Prostate gland (tissue), 2 donors: ENCODE measurements around the gene WDR83.

Source experiments
- POLR2AphosphoS5 ChIP-seq: sonication (generic); formaldehyde crosslinking; IDR thresholded peaks from one replicate; pipeline ENCODE4 v1.6.1; 2017; ENCODE audit warnings: antibody characterized with exemption
- TF ChIP-seq, protein P1 (sequence below), 4 experiments: fragments of 200-600 bp in 2 of 4; fragments of 450-650 bp in 2 of 4; sonication (generic) in 2 of 4; IDR thresholded peaks; 1 replicate in 3 of 4; 2 replicates in 1 of 4; pipeline ENCODE4 v1.5.1; 2016 to 2019; ENCODE audit warnings: antibody characterized with exemption in 4 of 4, mild to moderate bottlenecking in 2 of 4, moderate library complexity in 2 of 4

DNA sequence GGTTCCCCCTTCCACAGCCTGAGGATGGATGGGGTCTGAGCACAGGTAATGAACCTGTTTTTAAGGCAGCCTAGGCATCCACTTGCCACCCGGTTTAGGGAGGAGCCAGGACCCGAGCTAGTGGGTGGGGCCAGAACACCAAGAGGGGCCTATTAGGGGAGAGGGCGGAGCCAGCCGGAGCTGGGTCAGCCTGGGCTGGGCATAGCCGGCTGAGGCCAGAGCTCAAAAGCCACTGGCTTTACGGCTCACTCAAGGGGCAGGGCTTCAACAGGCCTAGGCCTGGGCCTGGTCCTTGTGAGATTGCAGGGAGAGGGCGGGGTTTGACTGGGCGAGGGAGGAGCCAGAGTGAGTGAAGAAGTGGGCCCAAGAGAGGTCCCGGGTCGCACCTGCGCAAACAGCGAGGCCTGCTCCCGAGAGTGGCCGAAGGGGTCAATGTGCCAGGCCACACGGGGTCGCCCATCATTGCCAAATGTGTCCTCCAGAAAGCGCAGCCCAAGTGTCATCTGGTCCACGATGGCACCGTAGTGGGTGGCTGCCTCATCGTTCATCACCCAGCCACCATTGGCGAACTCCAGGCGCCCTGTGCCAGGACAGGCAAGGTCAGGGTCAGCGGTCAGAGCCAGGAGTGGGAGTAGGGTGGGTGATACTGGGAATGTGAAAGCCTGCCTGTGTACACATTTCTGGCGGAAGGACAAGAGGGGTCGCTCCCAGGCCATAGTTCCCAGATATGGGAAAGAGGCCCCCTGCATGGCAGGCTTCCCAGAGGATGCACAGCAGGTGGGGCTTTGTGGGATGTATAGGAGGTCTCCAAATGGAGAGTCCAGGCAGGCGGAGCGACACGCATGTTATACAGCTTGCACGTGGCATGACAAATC is 2.0 kb upstream of the WDR83 start:
- TF ChIP-seq, protein P1, sequence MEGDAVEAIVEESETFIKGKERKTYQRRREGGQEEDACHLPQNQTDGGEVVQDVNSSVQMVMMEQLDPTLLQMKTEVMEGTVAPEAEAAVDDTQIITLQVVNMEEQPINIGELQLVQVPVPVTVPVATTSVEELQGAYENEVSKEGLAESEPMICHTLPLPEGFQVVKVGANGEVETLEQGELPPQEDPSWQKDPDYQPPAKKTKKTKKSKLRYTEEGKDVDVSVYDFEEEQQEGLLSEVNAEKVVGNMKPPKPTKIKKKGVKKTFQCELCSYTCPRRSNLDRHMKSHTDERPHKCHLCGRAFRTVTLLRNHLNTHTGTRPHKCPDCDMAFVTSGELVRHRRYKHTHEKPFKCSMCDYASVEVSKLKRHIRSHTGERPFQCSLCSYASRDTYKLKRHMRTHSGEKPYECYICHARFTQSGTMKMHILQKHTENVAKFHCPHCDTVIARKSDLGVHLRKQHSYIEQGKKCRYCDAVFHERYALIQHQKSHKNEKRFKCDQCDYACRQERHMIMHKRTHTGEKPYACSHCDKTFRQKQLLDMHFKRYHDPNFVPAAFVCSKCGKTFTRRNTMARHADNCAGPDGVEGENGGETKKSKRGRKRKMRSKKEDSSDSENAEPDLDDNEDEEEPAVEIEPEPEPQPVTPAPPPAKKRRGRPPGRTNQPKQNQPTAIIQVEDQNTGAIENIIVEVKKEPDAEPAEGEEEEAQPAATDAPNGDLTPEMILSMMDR (IDR thresholded peaks at IDR 0.05), result no peak
- TF ChIP-seq POLR2AphosphoS5, result no peak
